ENCODE results near the gene KCNQ1. TPM values are rescaled to one million over a fixed set of nuclear protein-coding genes. Genes with fewer than 3 reads are reported as not detected.

Gene KCNQ1
- total RNA-seq, 2 donors from 2014 or later, result 4.4 to 25.3 TPM

GRCh38 chr11:2653198-2653551 lies 208.4 kb downstream of the KCNQ1 start:
- no peaks in the 10 kb centered on the region for H3K36me3 ChIP-seq
- peaks cover 37% of the 10 kb centered on the region for H3K9me3 ChIP-seq
- no peak overlapping the region for H3K4me3 ChIP-seq
- TF ChIP-seq CTCF (IDR thresholded peaks at IDR 0.05), result no peak
- H3K27me3 ChIP-seq (replicated peaks; ENCODE audit: insufficient read depth), result no peaks in the 10 kb centered on the region
- no peak for DNase-seq (ENCODE audit: low spot score)
- H3K4me1 ChIP-seq (ENCODE audit: control insufficient read depth in 1 of 2, low read depth in 2 of 2), result no peaks in the 10 kb centered on the region
- no peak for ATAC-seq (ENCODE audit: insufficient number of reproducible peaks, low FRiP score, low read depth)
- no peak overlapping the region for H3K27ac ChIP-seq

GRCh38 chr11:2653930-2654739 lies 209.3 kb downstream of the KCNQ1 start:
- no peak for TF ChIP-seq CTCF (IDR thresholded peaks at IDR 0.05)
- H3K4me1 ChIP-seq (ENCODE audit: control insufficient read depth in 1 of 2, low read depth in 2 of 2), result no peaks in the 10 kb centered on the region
- H3K36me3 ChIP-seq, result no peaks in the 10 kb centered on the region
- DNase-seq (ENCODE audit: low spot score), result no peak
- peaks cover 31% of the 10 kb centered on the region for H3K9me3 ChIP-seq
- no peak overlapping the region for H3K4me3 ChIP-seq
- no peak for ATAC-seq (ENCODE audit: insufficient number of reproducible peaks, low FRiP score, low read depth)
- no peak overlapping the region for H3K27ac ChIP-seq
- no peaks in the 10 kb centered on the region for H3K27me3 ChIP-seq (replicated peaks; ENCODE audit: insufficient read depth)

GRCh38 chr11:2655016-2655719 lies 210.4 kb downstream of the KCNQ1 start:
- no peaks in the 10 kb centered on the region for H3K36me3 ChIP-seq
- no peaks in the 10 kb centered on the region for H3K4me1 ChIP-seq (ENCODE audit: control insufficient read depth in 1 of 2, low read depth in 2 of 2)
- H3K27me3 ChIP-seq (replicated peaks; ENCODE audit: insufficient read depth), result no peaks in the 10 kb centered on the region
- no peak for TF ChIP-seq CTCF (IDR thresholded peaks at IDR 0.05)
- H3K27ac ChIP-seq, result no peak overlapping the region
- H3K4me3 ChIP-seq, result no peak overlapping the region
- peaks cover 27% of the 10 kb centered on the region for H3K9me3 ChIP-seq
- no peak for DNase-seq (ENCODE audit: low spot score)
- no peak for ATAC-seq (ENCODE audit: insufficient number of reproducible peaks, low FRiP score, low read depth)

GRCh38 chr11:2655834-2656622 lies 211.2 kb downstream of the KCNQ1 start:
- no peaks in the 10 kb centered on the region for H3K27me3 ChIP-seq (replicated peaks; ENCODE audit: insufficient read depth)
- no peak for DNase-seq (ENCODE audit: low spot score)
- no peak overlapping the region for H3K4me3 ChIP-seq
- no peaks in the 10 kb centered on the region for H3K36me3 ChIP-seq
- H3K9me3 ChIP-seq, result peaks cover 29% of the 10 kb centered on the region
- no peak overlapping the region for H3K27ac ChIP-seq
- ATAC-seq (ENCODE audit: insufficient number of reproducible peaks, low FRiP score, low read depth), result no peak
- H3K4me1 ChIP-seq (ENCODE audit: control insufficient read depth in 1 of 2, low read depth in 2 of 2), result no peaks in the 10 kb centered on the region
- no peak for TF ChIP-seq CTCF (IDR thresholded peaks at IDR 0.05)

- no peak for ATAC-seq (ENCODE audit: insufficient number of reproducible peaks, low FRiP score, low read depth)
- no peak for DNase-seq (ENCODE audit: low spot score)
- H3K9me3 ChIP-seq, result peaks cover 25% of the 10 kb centered on the region
- no peak overlapping the region for H3K27ac ChIP-seq
- H3K36me3 ChIP-seq, result no peaks in the 10 kb centered on the region
- no peak overlapping the region for H3K4me3 ChIP-seq
- no peaks in the 10 kb centered on the region for H3K27me3 ChIP-seq (replicated peaks; ENCODE audit: insufficient read depth)
- no peaks in the 10 kb centered on the region for H3K4me1 ChIP-seq (ENCODE audit: control insufficient read depth in 1 of 2, low read depth in 2 of 2)
- no peak for TF ChIP-seq CTCF (IDR thresholded peaks at IDR 0.05)
Measured at GRCh38 chr11:2656859-2657258, 212.1 kb downstream of the KCNQ1 start.
